ENCODE data around the gene TMEM229B. TPM values are rescaled to one million over a fixed set of nuclear protein-coding genes. Genes with fewer than 3 reads are reported as not detected.
A peak's percentile ranks its signal among the peaks of the same experiment; 100 is the strongest.

The TMEM229B gene
- total RNA-seq: 1 to 10 TPM; 2.1 to 4.1 TPM

- ATAC-seq (ENCODE audit: insufficient number of reproducible peaks, low FRiP score, low read depth): no peak
These were observed at the start of gene TMEM229B for GRCh38 chr14:67487937-67488893. TSS of gene TMEM229B (minus strand) at chr14:67488721. CDS start at chr14:67473923, 14,798 bp downstream.

GRCh38 chr14:67537736-67538135, 49.2 kb upstream of the TMEM229B start:
- ATAC-seq (ENCODE audit: insufficient number of reproducible peaks, low FRiP score, low read depth): no peak

More at GRCh38 chr14:67487937-67488893, at the start of gene TMEM229B:
- H3K4me1 ChIP-seq (ENCODE audit: control insufficient read depth in 1 of 2, low read depth in 2 of 2): no peaks in the 10 kb centered on the region
- no peaks in the 10 kb centered on the region for H3K36me3 ChIP-seq
- no peak for DNase-seq (ENCODE audit: low spot score)
- no peak within 1 kb of the TSS for H3K27ac ChIP-seq
- H3K27me3 ChIP-seq (replicated peaks; ENCODE audit: insufficient read depth): no peaks in the 10 kb centered on the region
- H3K4me3 ChIP-seq: peak within 1 kb of the TSS; percentile 67
- peaks cover 2% of the 10 kb centered on the region for H3K9me3 ChIP-seq
- no peak for TF ChIP-seq CTCF (IDR thresholded peaks at IDR 0.05)

GRCh38 chr14:67536087-67536486, 47.6 kb upstream of the TMEM229B start:
- TF ChIP-seq CTCF (IDR thresholded peaks at IDR 0.05): no peak
- no peaks in the 10 kb centered on the region for H3K9me3 ChIP-seq
- H3K27me3 ChIP-seq (replicated peaks; ENCODE audit: insufficient read depth): no peaks in the 10 kb centered on the region
- H3K27ac ChIP-seq: no peak overlapping the region
- DNase-seq (ENCODE audit: low spot score): no peak
- H3K4me3 ChIP-seq: no peak overlapping the region
- ATAC-seq (ENCODE audit: insufficient number of reproducible peaks, low FRiP score, low read depth): no peak
- H3K36me3 ChIP-seq: no peaks in the 10 kb centered on the region
- peaks cover 0 to 10% of the 10 kb centered on the region in 2 donors for H3K4me1 ChIP-seq (ENCODE audit: control insufficient read depth in 1 of 2, low read depth in 2 of 2)

More at GRCh38 chr14:67537736-67538135, 49.2 kb upstream of the TMEM229B start:
- Histone ChIP-seq H3K4me3 (no peak overlapping the region), H3K9me3 (no peaks in the 10 kb centered on the region), H3K27ac (no peak overlapping the region), H3K27me3 (replicated peaks; ENCODE audit: insufficient read depth) (no peaks in the 10 kb centered on the region), H3K36me3 (no peaks in the 10 kb centered on the region), H3K4me1 (ENCODE audit: control insufficient read depth in 1 of 2, low read depth in 2 of 2) (peaks cover 0 to 5% of the 10 kb centered on the region in 2 donors)
- no peak for TF ChIP-seq CTCF (IDR thresholded peaks at IDR 0.05)
- DNase-seq (ENCODE audit: low spot score): no peak

- ATAC-seq (ENCODE audit: insufficient number of reproducible peaks, low FRiP score, low read depth) (no peak), DNase-seq (ENCODE audit: low spot score) (no peak)
- Histone ChIP-seq H3K36me3 (no peaks in the 10 kb centered on the region), H3K27me3 (replicated peaks; ENCODE audit: insufficient read depth) (no peaks in the 10 kb centered on the region), H3K4me3 (peak overlapping the region; percentile 80), H3K9me3 (no peaks in the 10 kb centered on the region), H3K4me1 (ENCODE audit: control insufficient read depth in 1 of 2, low read depth in 2 of 2) (peaks cover 0 to 10% of the 10 kb centered on the region in 2 donors), H3K27ac (no peak overlapping the region)
- no peak for TF ChIP-seq CTCF (IDR thresholded peaks at IDR 0.05)
These were observed 45.2 kb upstream of the TMEM229B start for GRCh38 chr14:67533754-67534085.

- no peak within 1 kb of the TSS for H3K27ac ChIP-seq
- H3K27me3 ChIP-seq (replicated peaks; ENCODE audit: insufficient read depth): no peaks in the 10 kb centered on the region
- H3K36me3 ChIP-seq: no peaks in the 10 kb centered on the region
- peaks cover 0 to 10% of the 10 kb centered on the region in 2 donors for H3K4me1 ChIP-seq (ENCODE audit: control insufficient read depth in 1 of 2, low read depth in 2 of 2)
- no peaks in the 10 kb centered on the region for H3K9me3 ChIP-seq
- DNase-seq (ENCODE audit: low spot score) (peak; percentile 13), ATAC-seq (ENCODE audit: insufficient number of reproducible peaks, low FRiP score, low read depth) (peak; percentile 58)
- H3K4me3 ChIP-seq: peak within 1 kb of the TSS; percentile 80
- TF ChIP-seq CTCF (IDR thresholded peaks at IDR 0.05): no peak
These were observed 44.7 kb upstream of the TMEM229B start, which contains the start of gene PLEKHH1 for GRCh38 chr14:67532998-67533753. TSS of gene PLEKHH1 (plus strand) at chr14:67533290. CDS start at chr14:67541868, 8,578 bp downstream.
